IPS-18c (cell line): ENCODE measurements around the gene BABAM2.
"Not testable (repeated sequence)": the region's sequence is repeated elsewhere in the genome, so short reads cannot be mapped to it uniquely, and the experiment has no call there.

Source experiments
- H3K4me3 ChIP-seq: 2 replicates; pipeline ENCODE4 v1.7.0; 2013; ENCODE audit warnings: low read depth, mild to moderate bottlenecking, low read length, moderate library complexity; ENCODE audit not compliant: insufficient read depth
- H3K9me3 ChIP-seq: one replicate; pipeline ENCODE4 v1.6.1; 2013; ENCODE audit warnings: mild to moderate bottlenecking, low read length, moderate library complexity; ENCODE audit not compliant: control insufficient read depth, insufficient read depth

Gene BABAM2

DNA sequence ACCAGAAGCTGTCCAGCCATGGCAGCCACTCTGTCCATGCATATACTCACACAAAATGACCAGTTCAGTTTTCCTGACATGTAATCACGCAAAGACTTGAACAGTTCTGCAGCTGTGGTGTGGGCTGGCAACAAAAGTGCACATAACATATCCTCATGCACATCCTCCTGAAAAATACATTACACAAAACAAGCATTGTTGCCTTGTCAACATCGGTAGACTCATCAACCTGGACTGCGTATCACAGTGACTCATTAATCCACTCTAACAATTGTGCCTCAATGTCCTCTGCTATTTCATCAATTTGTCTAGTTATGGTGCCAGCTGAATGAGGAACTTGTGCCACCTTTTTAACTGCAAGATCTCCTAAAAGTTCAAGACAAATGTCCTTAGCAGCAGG, 19.8 kb upstream of the BABAM2 start:
- H3K9me3 ChIP-seq: no peaks in the 10 kb centered on the region
- H3K4me3 ChIP-seq: no peak overlapping the region

DNA sequence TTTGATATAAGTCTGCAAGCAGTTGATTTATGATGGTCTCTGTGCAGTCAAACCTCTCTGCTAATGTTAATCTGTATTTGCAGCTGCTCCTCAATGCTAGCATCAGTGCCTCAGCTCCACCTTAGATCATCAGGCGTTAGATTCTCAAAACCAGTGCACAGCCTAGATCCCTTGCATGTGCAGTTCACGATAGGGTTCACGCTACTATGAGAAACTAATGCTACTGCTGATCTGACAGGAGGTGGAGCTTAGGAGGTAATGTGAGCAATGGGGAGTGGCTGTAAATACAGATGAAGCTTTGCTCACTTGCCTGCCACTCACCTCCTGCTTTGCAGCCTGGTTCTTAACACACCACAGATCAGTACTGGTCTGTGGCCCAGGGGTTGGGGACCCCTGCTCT, 18.7 kb upstream of the BABAM2 start:
- no peak overlapping the region for H3K4me3 ChIP-seq
- no peaks in the 10 kb centered on the region for H3K9me3 ChIP-seq

DNA sequence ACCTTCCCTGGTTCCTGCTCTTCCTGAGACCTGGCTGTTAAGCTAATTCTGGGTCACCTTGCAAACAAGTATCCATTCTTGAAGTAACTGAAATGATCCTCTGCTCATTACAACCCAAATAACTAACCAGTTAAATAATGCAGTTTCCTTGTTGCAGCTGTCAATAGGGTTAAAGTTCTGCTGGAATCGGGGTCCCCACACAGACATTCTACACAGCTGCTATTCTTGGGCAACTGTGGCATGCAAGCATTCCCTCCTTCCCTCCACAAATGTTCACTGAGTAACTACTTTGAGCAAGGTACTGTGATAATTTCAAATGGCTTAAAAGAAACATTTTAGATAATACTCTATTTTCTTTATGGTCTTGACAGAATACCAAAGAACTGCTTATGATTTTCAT, 17.4 kb upstream of the BABAM2 start:
- Histone ChIP-seq H3K9me3 (no peaks in the 10 kb centered on the region), H3K4me3 (no peak overlapping the region)

DNA sequence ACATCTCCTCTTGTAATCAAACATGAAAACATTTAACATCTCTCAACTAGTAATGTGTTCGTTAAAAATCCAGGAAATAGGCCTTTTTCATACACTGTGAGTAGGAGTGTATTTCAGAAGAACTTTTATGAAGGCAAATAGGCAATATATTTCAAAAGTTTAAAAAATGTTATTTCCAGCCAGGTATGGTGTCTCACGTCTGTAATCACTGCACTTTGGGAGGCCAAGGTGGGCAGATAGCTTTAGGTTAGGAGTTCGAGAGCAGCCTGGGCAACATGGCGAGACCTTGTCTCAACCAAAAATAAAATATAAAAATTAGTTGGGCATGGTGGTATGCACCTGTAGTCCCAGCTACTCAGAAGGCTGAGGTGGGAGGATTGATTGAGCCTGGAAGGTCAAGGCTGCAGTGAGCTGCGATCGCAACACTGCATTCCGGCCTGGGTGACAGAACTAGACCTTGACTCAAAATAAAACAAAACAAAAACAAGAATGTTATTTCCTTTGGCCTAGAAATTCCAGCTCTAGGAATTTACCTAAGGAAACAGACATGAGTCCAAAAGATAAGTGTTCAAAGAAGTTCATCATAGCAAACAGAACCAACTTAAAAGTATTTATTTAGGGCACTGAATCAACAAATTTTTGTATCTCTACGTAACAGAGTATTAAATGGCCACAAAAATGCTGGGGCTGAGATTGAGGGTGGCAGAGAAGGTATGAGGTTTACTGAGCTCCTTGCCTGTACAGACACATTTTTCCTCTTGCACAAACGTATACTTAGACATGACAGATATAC, 15.2 kb upstream of the BABAM2 start:
- H3K4me3 ChIP-seq: no peak overlapping the region
- H3K9me3 ChIP-seq: no peaks in the 10 kb centered on the region

DNA sequence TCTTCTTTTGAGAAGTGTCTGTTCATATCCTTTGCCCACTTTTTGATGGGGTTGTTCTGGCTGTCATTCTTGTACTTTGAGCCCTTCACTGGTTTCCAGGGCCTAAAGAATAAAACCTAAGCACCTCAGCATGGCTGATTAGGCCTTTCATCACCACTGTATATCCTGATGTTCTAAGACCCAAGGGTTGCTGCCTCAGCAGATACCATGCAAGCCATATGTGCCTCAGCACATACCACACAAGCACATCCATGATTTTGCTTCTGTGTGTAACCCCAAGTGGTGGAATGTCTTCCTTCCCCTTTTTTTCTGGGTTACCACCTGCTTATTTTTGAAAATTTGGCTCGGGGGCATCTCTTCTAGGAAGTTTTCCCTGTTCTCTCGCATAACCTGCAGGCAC, 11.7 kb upstream of the BABAM2 start:
- no peaks in the 10 kb centered on the region for H3K9me3 ChIP-seq
- H3K4me3 ChIP-seq: no peak overlapping the region

DNA sequence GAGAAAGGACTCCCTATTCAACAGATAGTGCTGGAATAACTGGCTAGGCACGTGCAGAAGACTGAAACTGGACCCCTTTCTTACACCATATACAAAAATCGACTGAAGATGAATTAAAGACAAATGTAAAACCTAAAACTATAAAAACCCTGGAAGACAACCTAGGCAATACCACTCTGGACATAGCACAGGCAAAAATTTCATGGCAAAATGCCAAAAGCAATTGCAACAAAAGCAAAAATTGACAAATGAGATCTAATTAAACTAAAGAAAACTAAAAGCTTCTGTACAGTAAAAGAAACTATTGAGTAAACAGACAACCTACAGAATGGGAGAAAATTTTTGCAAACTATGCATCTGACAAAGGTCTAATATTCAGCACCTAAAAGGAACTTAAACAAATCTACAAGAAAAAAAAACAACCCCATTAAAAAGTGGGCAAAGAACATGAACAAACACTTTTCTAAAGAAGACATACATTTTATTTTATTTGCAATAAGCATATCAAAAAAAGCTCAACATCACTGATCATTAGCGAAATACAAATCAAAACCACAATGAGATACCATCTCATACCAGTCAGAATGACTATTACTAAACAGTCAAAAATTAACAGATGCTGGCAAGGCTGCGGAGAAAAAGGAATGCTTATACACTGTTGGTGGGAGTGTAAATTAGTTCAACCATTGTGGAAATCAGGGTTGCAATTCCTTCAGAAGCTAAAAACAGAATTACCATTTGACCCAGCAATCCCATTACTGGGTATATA, 8.5 kb upstream of the BABAM2 start:
- H3K4me3 ChIP-seq, H3K9me3 ChIP-seq: not testable (repeated sequence)

DNA sequence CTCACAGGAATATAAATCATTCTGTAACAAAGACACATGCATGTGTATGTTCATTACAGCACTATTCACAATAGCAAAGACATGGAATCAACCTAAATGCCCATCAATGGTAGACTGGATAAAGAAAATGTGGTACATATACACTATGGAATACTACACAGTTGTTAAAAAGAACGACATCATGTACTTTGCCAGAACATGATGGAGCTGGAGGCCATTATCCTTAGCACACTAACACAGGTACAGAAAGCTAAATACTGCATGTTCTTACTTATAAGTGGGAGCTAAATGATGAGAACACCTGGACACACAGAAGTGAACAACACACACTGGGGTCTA, 8.0 kb upstream of the BABAM2 start:
- H3K9me3 ChIP-seq, H3K4me3 ChIP-seq: not testable (repeated sequence)

DNA sequence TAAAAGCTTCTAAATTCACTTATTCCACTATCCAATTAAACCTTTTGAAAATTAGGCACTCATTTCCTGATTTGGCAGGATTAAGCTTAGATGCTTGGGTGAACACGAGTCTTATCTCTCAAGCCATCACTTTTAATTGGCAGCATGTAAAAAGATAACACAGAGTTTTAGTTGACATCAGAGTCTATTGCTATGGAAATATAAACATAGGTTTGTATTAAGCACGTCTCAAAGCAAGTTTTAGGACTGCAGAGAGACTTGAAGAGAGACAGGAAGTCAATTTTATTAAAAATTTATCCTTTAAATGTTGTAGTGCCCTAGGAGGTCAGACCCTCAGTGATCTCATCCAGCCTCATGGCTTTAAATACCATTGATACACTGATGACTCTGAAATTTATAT, 5.9 kb upstream of the BABAM2 start:
- no peak overlapping the region for H3K4me3 ChIP-seq
- H3K9me3 ChIP-seq: no peaks in the 10 kb centered on the region

DNA sequence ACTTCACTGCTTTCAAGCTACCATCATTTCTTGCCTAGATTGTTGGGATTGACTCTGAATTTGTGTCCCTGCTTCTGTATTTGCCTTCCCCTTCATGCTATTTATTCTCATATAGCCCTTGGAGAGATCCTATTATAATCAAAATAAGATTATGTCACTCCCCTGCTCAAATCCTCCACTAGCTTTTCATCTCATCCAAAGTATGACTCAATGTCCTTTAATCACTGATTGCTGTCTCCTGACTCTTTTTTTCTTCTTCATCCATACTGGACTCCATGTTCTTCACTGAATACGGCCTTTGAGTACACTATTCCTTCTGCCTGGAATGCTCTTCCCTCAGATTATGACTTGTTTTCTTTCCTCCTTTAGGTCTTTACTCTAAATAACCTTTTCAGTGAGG, 5.3 kb upstream of the BABAM2 start:
- H3K9me3 ChIP-seq: no peaks in the 10 kb centered on the region
- no peak overlapping the region for H3K4me3 ChIP-seq

DNA sequence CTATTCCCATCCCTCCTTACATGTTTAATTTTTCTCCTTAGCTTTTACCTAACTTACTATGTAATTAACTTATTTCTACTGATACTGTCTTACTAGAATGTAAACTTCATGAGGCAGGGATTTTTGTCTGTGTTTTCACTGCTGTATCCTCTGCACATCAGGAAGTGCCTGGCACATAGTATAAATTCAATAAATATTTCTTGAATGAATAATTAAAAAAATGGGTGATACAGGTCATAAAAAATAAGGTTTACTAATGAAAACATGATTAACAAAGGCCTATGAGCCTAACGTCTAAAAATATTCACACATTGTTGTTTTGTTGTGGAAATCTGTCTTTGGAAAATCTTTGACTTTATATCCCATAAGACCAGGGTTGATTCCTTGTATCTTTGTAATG, 4.9 kb upstream of the BABAM2 start:
- H3K4me3 ChIP-seq: no peak overlapping the region
- H3K9me3 ChIP-seq: no peaks in the 10 kb centered on the region

DNA sequence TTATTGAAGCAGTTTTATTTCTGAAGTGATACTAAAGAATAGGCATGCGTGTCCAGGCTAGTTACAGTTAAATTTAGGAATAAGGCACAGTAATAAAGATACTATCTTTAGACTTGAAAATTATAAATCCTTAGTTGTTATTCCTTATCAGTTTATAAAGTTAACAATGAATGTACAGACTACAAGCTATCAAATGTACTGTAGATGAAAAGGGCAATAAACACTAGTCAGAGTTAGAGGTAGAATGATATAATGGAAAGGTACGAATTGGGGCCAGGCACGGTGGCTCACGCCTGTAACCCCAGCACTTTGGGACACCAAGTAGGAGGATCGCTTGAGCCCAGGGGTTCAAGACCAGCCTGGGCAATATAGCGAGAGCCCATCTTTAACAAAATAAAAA, 4.2 kb upstream of the BABAM2 start:
- no peaks in the 10 kb centered on the region for H3K9me3 ChIP-seq
- H3K4me3 ChIP-seq: no peak overlapping the region

DNA sequence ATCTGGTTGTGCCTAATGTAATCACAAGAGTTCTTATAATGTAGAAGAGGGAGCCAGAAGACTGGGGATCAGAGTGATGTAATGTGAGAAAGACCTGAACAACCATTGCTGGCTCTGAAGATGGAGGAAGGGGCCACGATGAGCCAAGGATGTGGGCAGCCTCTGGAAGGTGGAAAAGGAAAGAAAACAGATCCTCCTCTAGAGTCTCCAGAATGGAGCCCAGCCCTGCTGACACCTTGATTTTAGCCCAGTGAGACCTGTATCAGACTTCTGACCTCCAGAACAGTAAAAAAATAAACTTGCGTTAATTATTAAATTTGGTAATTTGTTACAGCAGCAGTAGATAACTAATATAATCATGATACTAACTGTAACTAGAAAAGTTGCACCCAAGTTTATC, 3.4 kb upstream of the BABAM2 start:
- H3K9me3 ChIP-seq: no peaks in the 10 kb centered on the region
- H3K4me3 ChIP-seq: no peak overlapping the region

DNA sequence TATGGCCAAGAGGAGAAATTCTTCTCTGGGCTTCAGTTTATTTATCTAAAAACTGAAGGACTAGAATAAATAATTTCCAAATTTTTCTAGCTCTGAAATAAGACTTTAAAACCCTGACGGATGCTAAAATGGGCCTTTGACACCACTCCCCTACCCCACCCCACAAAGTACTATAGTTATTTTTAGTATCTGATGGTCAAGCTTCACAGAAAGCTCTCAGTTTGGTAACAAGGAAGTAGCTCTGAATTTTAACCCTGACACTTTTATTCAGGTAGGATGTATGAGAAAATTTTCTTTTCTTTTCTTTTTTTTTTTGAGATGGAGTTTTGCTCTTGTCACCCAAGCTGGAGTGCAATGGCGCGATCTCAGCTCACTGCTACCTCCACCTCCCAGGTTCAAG, 2.7 kb upstream of the BABAM2 start:
- Histone ChIP-seq H3K4me3 (no peak overlapping the region), H3K9me3 (no peaks in the 10 kb centered on the region)

DNA sequence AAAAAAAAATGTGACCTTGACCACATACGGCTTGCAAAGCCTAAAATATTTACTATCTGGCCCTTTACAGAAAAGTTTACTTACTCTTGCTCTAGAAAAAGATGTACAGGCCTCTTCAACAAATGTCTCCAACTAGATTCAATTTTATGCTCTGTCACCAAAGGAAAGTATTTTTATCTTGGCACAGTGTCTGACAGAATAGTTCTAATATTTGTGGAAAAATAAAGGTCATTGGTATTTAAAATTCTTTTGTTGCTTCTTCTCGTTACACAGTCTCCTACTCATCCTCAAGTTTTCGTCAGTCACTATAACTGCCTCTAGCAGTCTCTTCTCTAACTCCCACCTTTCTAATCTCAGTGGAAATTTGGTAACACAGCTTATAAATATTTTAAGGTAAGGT, 1.7 kb upstream of the BABAM2 start:
- Histone ChIP-seq H3K9me3 (no peaks in the 10 kb centered on the region), H3K4me3 (no peak overlapping the region)

DNA sequence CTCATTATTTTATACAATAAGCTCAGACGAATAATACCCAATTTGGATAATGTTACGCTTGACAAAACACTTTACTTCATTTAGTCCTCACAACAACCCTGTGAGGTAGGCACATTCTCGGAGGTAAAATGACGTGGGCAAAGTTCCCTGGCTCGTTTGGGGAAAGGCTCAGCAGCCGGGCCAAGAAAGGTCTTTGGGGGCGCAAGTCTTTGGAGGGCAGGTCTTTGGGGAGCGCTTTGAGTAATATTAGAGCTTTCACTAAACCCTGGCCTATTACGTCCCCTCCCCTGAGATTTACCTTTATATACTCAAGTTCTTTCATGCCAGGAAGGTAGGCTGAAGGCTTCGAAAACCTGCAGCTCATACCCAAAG, 769 bp upstream of the BABAM2 start:
- Histone ChIP-seq H3K4me3 (peak overlapping the region; percentile 83), H3K9me3 (no peaks in the 10 kb centered on the region)

DNA sequence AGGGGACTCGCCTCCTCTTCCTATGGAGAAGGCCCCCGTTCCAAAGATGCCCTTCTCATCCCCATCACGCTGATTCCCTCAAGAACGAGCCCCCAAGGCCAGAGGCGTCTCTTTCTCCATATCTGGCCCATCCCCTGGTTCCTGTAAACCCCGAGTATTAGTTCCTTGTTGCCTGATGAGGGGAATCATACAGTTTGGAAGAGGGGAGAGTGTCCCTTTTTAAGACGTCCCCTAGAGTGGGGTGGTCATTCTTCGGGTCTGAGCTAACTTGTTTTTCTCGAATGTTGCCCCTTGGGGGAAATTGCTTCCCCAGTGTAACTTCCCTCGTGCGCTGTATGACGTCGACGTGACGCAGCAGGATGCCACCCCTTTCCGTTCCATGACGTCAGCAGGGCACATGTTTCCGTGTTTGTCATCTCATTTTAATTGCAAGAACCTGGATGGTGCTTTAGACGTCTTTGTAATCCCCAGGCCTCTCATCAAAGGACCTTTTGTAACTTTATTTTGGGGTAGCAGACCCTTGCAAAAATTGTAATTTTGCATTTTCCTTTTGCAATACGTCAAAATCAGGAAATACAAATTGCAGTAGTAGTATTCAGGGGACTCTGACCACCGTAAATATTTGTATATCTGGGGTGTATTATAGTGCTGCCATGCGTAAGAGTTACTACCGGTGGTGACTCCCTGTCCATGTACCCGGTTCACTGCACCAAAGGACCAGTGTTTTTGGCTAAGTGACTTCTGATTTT, 569 bp downstream of the BABAM2 start:
- peak overlapping the region; percentile 83 for H3K4me3 ChIP-seq

DNA sequence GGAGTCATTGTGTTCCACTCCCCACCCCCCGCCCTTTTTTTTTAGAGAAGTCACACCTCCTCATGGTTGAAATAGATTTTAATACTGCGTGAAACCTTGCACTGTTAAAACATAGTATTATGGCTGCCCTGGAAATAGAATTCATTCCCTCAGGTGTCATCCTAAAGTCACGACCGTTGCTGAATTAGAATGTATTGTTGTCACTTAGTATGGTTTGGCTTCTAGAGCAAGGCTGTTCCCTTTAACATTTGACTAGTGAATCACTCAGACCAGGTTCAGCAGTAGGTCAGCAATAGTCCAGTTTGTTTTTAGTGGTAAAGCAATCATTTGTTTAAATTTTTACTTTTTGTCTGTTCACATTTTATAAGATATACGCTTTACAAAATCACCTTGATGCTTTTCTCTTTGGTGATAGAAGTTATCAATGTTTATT, 1.2 kb downstream of the BABAM2 start:
- no peak overlapping the region; the same call in 1 of the 2 replicates for H3K4me3 ChIP-seq
- H3K9me3 ChIP-seq: no peaks in the 10 kb centered on the region

More for the DNA sequence above, 569 bp downstream of the BABAM2 start:
- no peaks in the 10 kb centered on the region for H3K9me3 ChIP-seq

DNA sequence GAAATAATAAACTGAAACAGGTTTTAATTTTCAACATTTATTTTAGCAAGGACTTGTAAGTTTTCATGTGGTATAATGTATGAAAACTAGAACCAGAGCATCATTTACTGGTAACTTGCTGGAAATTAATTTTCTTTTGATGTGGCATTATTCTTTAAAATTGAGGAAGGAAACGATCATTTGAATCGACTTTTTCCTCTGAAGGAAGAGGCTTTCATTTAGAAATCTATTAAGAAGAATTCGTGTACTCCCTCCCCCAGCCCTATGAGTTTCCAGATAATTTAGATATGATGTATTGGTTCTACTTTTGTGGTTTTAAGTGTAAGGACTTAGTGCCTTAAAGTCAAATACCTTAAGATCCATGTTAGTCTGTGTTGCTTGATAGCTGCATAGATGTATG, 2.5 kb downstream of the BABAM2 start:
- no peaks in the 10 kb centered on the region for H3K9me3 ChIP-seq
- H3K4me3 ChIP-seq: no peak overlapping the region
